Measurements from ENCODE around the gene BCL2.

BCL2 gene

GRCh38 chr18:63074981-63075404 lies 244.6 kb downstream of the BCL2 start:
- FAIRE-seq, result no peak

- no peak for FAIRE-seq
Measured at GRCh38 chr18:63073481-63073880, 246.1 kb downstream of the BCL2 start.
